A549 treated with GW870086 at 1 μM for 4 hours (cell line): Measurements from ENCODE around the gene PPP2R3A. TPM values are rescaled to one million over a fixed set of nuclear protein-coding genes. Genes with fewer than 3 reads are reported as not detected.

ENCODE experiments used
- total RNA-seq: library from RNA; stranded (reverse); fragments of 200-300 nt; extraction: Qiagen RNA extraction; gene quantifications from 5 replicates; pipeline ENCODE4 v1.2.3, GENCODE V29; 2022; ENCODE audit warnings: low read depth

PPP2R3A gene, protein sequence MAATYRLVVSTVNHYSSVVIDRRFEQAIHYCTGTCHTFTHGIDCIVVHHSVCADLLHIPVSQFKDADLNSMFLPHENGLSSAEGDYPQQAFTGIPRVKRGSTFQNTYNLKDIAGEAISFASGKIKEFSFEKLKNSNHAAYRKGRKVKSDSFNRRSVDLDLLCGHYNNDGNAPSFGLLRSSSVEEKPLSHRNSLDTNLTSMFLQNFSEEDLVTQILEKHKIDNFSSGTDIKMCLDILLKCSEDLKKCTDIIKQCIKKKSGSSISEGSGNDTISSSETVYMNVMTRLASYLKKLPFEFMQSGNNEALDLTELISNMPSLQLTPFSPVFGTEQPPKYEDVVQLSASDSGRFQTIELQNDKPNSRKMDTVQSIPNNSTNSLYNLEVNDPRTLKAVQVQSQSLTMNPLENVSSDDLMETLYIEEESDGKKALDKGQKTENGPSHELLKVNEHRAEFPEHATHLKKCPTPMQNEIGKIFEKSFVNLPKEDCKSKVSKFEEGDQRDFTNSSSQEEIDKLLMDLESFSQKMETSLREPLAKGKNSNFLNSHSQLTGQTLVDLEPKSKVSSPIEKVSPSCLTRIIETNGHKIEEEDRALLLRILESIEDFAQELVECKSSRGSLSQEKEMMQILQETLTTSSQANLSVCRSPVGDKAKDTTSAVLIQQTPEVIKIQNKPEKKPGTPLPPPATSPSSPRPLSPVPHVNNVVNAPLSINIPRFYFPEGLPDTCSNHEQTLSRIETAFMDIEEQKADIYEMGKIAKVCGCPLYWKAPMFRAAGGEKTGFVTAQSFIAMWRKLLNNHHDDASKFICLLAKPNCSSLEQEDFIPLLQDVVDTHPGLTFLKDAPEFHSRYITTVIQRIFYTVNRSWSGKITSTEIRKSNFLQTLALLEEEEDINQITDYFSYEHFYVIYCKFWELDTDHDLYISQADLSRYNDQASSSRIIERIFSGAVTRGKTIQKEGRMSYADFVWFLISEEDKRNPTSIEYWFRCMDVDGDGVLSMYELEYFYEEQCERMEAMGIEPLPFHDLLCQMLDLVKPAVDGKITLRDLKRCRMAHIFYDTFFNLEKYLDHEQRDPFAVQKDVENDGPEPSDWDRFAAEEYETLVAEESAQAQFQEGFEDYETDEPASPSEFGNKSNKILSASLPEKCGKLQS (N-terminal part only)
- total RNA-seq = 1.1 to 3.4 TPM (median 2.4 TPM) in 5 replicates

DNA sequence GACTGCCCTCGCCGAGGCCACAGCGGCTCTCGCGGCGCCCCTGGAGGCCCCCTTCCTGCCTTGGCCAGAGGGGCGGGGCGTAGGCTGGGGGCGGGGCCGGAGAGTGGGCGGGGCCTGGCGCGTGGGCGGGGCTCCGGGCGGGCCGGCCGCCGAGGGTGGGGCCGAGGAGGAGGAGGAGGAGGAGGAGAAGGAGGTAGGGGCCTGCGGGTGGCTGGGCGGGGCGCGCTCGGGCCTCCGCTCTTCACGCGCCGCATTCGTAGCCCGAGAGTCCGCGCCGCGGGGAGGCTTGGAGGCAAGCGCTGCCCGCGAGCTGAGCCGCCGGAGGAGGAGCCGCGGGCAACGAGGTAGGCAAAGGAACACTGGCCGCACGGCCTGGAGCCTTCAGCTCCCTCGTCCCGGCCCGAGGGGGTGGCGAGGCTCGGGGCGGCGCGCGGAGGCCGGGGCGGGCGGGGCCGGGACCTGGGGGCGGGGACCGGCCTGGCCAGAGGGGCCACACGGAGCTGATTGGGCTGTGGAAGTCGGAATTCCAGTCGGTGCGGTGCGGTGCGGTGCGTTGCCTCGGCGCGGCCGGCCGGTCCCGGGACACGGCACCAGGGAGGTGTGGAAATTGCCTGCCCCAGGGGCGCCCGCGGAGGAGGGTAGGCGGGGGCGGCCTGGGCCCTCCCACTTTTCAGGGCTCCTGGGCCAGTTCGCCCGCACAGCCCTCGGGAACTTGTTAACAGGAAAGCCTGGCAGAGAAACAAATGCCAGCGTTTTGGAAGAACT lies at the start of gene PPP2R3A:
TSS of gene PPP2R3A (plus strand) at position 223 of the 765 bp plus-strand sequence. CDS start 35,771 bp downstream, outside the sequence.

DNA sequence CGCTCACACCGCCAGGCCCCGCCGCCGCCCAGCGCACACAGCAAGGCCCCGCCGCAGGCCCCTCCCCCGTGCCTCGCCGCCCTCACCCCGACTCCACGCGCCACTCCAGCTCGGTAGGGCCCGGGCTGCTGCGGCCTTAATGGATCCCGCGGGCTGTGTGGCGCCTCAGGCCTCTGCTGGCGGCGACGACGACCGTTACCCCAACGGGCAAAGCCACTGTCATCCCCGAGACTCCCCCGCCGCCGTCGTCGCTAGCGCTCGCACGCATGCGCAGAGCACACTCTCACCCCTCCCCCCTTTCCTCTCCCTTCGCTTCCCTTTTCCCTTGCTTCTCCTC lies 230.5 kb downstream of the PPP2R3A start, which contains the start of gene MSL2:
TSS of gene MSL2 (minus strand) at position 272 of the 337 bp plus-strand sequence. CDS start 1,222 bp downstream, outside the sequence.

Other genes with a start within 250 kb of the PPP2R3A start
- gene MSL2, start 230.6 kb downstream of the PPP2R3A start, total RNA-seq = 5.7 to 8.8 TPM (median 6.8 TPM) in 5 replicates